Measurements from ENCODE around the gene CEP192. TPM values are rescaled to one million over a fixed set of nuclear protein-coding genes. Genes with fewer than 3 reads are reported as not detected.

The CEP192 gene
- total and polyA plus RNA-seq, 4 donors, result 2.5 to 32.4 (median 10.9) TPM

DNA sequence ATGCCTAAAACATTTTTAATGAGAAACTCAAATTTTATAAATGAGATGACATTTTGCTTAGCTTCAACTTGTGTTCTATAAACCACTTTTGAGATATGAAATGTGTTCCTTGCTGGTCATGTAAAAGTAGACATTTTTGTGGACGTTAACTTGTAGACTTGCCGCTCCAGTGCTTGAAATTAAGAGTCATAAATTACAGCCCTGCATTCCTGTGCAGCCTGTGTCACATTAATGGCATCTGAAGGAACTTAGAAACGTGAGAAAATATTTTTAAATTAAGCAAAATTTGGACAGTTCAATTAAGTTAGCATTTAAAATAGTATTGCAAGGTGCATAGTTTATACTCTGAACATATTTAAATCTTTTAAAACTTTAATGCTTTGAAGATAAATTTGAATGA, 129.1 kb downstream of the CEP192 start:
- H3K4me1 ChIP-seq (ENCODE audit: control insufficient read depth in 4 of 4, insufficient read depth in 4 of 4, low read length in 3 of 4), result peaks cover 0 to 5% (median 0%) of the 10 kb centered on the region in 4 donors
- peaks cover 9 to 16% (median 10%) of the 10 kb centered on the region in 4 donors for H3K36me3 ChIP-seq (ENCODE audit: control insufficient read depth in 4 of 4, insufficient read depth in 3 of 4, low read depth in 1 of 4, low read length in 3 of 4)
- no peaks in the 10 kb centered on the region for H3K27me3 ChIP-seq (ENCODE audit: control insufficient read depth in 4 of 4, insufficient read depth in 4 of 4, low read length in 3 of 4)
- no peak overlapping the region for H3K9ac ChIP-seq (ENCODE audit: low read depth in 1 of 2, low read length in 2 of 2)
- WGBS, result 98% methylated on average over 3 of the region's 3 CpGs
- no peak overlapping the region for H3K27ac ChIP-seq (ENCODE audit: low read depth in 1 of 2, low read length in 2 of 2)
- no peak overlapping the region for H3K4me3 ChIP-seq (ENCODE audit: low read depth in 1 of 3, low read length in 3 of 3)
- H3K9me3 ChIP-seq (ENCODE audit: control insufficient read depth in 4 of 4, low read length in 3 of 4), result no peaks in the 10 kb centered on the region
- TF ChIP-seq HNF4G (IDR thresholded peaks at IDR 0.05), result no peak
- TF ChIP-seq RXRA (IDR thresholded peaks at IDR 0.05), result no peak
- no peak for TF ChIP-seq CTCF (IDR thresholded peaks at IDR 0.05; ENCODE audit: low read depth, low read length, missing input control)
- no peak for TF ChIP-seq FOXA2 (IDR thresholded peaks at IDR 0.05)
- TF ChIP-seq ZBTB33 (IDR thresholded peaks at IDR 0.05), result no peak
- TF ChIP-seq YY1 (IDR thresholded peaks at IDR 0.05), result no peak
- TF ChIP-seq EGR1 (IDR thresholded peaks at IDR 0.05; ENCODE audit: low read depth in 2 of 2), result no peak
- no peak for DNase-seq (ENCODE audit: low spot score)

DNA sequence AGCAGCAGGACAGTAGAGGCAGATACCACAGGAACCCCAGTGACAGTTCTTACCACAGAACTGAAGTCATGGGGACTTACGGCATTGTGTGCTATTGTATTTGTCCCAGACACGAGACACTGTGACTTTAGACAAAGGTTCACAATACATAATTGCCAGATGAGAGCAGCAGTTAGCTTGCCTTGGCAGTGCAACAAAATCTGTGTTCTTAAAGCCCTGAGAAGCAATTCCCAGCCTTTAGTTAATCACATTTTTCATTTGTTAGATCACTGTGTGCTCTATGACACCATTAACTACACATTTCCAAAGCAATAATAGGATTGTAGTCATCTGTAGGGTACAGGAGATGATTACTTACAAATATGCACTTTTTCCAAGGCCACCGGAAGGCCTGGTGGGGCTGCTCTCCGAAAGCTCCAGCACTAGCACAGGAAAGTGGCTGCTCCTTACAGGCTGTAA, 129.8 kb downstream of the CEP192 start:
- TF ChIP-seq REST (IDR thresholded peaks at IDR 0.05) (no peak), NR2F2 (IDR thresholded peaks at IDR 0.05) (no peak), MAX (IDR thresholded peaks at IDR 0.05) (no peak), ZBTB33 (IDR thresholded peaks at IDR 0.05) (no peak), FOXA2 (IDR thresholded peaks at IDR 0.05) (no peak), YY1 (IDR thresholded peaks at IDR 0.05) (no peak), TAF1 (conservative IDR thresholded peaks at IDR 0.05) (no peak)
- TF ChIP-seq, protein P1, sequence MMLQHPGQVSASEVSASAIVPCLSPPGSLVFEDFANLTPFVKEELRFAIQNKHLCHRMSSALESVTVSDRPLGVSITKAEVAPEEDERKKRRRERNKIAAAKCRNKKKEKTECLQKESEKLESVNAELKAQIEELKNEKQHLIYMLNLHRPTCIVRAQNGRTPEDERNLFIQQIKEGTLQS (IDR thresholded peaks at IDR 0.05), result no peak
- H3K36me3 ChIP-seq (ENCODE audit: control insufficient read depth in 4 of 4, insufficient read depth in 3 of 4, low read depth in 1 of 4, low read length in 3 of 4), result peaks cover 5 to 15% (median 9%) of the 10 kb centered on the region in 4 donors
- H3K4me1 ChIP-seq (ENCODE audit: control insufficient read depth in 4 of 4, insufficient read depth in 4 of 4, low read length in 3 of 4), result peaks cover 0 to 11% (median 0%) of the 10 kb centered on the region in 4 donors
- no peak overlapping the region for H3K27ac ChIP-seq (ENCODE audit: low read depth in 1 of 2, low read length in 2 of 2)
- no peaks in the 10 kb centered on the region for H3K9me3 ChIP-seq (ENCODE audit: control insufficient read depth in 4 of 4, low read length in 3 of 4)
- 95% methylated on average over 4 of the region's 4 CpGs for WGBS
- no peaks in the 10 kb centered on the region for H3K27me3 ChIP-seq (ENCODE audit: control insufficient read depth in 4 of 4, insufficient read depth in 4 of 4, low read length in 3 of 4)
- no peak overlapping the region for H3K9ac ChIP-seq (ENCODE audit: low read depth in 1 of 2, low read length in 2 of 2)
- H3K4me3 ChIP-seq (ENCODE audit: low read depth in 1 of 3, low read length in 3 of 3), result no peak overlapping the region
- DNase-seq (ENCODE audit: low spot score), result no peak

All from liver (tissue), 9 donors.